HG02943 (cell line): ENCODE results near the gene PLG.
"Not testable (repeated sequence)": the region's sequence is repeated elsewhere in the genome, so short reads cannot be mapped to it uniquely, and the experiment has no call there.

Experiments
- ATAC-seq: cut with Tn5 transposase; IDR thresholded peaks from one replicate; pipeline ENCODE4 v1.9.1; 2021; ENCODE audit warnings: mild to moderate bottlenecking, low read depth, moderate library complexity; ENCODE audit not compliant: unreplicated experiment

PLG gene

DNA sequence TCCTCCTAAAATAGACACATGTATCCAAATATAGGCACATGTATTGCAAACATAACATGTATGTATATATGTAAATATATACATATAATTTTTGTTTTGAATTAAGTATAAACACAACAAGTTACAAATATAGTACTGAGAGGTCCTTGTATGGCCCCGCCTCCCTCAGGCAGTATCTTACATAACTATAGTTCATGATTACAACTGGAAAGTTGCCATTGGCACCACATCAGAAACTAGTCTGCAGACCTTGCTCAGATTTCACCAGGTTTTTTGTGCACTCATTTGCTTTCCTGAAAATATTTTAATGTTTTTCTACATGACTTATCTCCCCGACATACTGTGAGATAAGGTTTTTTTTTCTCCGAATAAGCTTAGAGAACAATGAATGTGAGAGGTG is 5.2 kb upstream of the PLG start:
- ATAC-seq, result not testable (repeated sequence)

DNA sequence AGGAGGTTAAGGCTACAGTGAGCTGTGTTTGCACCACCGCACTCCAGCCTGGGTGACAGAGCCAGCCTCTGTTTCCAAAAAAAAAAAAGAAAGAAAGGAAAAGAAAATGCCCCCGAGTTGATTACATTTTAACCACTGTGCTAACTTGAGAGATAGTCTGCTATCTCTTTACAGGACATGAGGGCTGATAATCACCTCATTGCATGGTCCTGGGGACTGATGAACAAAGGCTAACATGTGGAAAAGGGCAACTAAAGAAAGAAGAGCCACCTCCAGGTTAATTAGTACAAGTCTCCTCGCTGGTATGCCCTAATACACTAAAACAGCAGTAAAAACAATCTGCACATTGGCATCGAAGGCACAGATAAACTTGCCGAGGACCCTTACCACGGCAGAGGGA is 4.2 kb upstream of the PLG start:
- ATAC-seq, result no peak

DNA sequence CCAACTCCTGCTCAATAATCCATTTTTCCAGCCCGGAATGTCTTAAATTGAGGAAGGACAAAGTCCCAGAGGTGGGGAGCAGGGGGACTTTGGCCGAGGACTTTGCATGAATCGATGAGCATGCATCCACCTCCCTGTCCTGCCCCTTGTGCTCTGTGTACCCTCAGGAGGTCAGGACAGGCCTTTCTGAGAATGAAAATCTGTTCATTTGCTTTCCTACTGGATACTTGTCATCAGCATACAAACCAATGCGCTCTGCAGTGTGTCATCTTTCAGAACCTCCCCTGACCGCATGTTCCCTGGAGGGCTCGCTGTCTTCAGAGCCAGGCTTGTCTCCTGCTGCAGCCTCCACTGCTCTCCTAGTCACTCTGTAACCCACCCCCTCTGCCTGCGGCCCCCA is 2.6 kb downstream of the PLG start:
- not testable (repeated sequence) for ATAC-seq

DNA sequence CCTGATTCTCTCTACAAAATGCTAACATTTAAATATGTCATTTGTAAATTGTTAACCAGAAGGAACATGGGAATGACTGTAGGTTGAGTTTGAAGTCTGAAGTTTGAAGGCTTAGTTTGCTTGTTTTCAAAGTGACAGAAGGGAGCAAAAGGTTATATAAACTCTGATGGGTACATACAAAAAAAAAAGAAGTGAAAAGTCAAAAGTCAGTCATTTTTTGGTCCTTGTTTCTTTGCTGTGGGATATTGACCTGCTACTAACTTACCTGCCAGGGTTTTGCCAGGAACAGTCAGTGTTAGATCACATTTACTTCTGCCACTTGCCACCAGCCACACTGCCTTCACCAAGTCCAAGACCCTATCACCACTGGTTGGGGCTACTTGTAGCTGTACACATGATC is 6.9 kb downstream of the PLG start:
- not testable (repeated sequence) for ATAC-seq

DNA sequence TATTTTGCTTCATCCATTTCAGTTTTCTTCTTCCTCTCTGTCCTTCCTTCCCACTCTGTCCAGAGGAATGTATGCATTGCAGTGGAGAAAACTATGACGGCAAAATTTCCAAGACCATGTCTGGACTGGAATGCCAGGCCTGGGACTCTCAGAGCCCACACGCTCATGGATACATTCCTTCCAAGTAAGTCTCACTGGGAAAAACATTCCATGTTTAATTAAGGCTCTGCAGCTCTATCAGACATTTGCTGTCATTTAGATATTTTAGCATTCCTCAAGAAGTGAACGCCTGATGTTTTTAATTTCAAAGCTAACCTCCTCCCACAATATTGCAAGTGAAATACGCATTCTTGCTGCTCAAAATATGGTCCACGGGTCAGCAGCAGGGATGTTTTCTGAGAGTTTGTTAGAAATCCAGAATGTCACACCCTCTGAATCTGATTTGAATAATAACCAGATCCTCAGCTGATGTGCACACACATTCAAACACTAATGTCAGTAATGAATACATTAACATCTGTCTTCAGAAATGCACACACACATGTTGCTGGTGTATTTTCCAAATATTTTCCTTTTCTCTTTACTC is 12.8 kb downstream of the PLG start:
- ATAC-seq, result no peak

DNA sequence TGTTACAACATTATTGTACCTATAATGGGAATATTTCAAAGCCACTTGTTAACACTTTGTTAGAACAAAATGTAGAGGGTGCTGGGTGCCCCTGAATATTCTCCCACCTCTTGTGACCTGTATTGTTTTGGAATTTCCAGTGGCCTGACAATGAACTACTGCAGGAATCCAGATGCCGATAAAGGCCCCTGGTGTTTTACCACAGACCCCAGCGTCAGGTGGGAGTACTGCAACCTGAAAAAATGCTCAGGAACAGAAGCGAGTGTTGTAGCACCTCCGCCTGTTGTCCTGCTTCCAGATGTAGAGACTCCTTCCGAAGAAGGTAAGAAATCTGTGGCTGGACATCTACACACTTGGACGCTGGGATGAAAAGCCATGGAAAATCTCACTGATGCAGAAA is 28.9 kb downstream of the PLG start:
- ATAC-seq, result no peak

DNA sequence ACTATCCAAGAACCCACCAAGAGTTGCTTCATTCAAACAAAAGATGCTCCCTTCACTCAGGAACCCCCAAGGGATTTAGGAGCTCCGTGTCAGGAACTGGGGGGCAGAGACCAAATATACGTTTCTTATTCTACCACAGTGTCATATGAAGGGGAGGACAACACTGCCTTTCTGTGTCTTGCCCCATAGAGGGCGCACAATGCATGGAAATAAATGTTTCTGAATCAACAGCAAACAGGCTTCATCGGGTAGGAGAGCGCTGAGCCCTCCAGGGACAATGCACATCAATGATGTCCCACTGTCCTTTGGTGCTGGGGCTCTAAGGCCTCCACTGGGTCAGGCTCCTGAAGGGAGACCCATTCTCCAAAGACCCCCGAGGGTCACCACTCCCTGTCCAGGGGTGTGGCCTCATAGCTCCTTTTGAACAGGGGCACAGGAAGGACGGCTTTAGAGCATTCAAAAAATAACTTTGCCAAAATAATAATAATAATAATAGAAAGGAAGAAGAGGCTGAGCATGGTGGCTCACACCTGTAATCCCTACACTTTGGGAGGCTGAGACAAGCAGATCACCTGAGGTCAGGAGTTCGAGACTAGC is 31.1 kb downstream of the PLG start:
- ATAC-seq, result peak; percentile 77

DNA sequence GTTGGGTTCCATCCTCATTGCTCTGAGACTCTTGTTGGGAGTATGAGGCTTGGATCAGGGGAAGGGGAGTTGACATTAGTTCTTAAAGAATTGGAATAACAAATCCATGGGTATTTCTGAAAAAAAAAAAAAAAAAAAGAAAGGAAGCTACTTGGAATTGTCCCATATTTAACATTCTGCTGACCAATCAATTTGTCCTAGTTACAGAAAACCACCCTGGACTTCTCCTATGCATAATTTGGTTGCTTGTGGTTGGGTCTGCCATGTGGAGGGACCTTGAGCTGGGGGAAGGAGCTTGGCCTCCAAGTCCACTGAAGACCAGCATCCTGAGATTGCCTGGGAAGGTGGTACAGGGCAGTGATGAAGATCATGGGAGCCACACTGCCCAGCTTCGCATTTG is 32.6 kb downstream of the PLG start:
- ATAC-seq, result no peak

DNA sequence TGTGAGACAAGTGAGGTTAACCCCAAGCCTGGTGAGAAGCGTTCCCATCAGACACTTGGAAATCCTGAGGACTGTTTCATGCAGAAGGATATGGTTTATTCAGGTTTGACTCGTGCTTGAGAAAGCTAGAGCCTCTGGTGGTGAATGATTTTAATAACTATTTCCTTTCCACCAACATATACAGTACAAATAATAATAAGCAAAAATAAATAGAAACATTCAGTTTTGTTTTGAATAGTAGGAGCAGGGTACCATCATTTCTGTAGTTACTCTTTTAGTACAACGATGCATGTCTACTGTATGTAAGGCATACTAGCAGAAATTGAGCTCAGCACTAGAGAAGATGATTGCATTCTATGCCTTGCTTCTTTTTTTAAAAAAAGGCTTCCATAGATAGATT is 33.5 kb downstream of the PLG start:
- ATAC-seq, result no peak

DNA sequence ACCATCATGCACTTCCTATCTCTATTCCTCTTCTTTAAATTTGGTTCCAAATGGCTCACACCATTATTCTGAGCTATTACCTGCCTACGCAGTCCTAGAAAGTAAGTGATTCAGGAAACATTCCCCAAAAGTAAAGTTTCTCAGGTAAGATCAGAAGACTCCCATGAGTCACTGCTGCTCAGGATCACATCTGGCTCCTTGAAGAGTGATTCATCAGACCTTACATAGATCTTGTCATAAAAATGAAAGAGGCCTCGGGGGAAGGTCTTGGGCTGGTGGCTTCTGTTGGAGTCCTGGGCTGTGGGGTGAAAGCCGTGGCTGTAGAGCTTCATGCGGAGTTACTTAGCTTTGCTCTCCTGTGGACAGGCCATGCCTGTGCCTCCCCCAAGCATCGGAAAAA is 35.9 kb downstream of the PLG start:
- no peak for ATAC-seq

DNA sequence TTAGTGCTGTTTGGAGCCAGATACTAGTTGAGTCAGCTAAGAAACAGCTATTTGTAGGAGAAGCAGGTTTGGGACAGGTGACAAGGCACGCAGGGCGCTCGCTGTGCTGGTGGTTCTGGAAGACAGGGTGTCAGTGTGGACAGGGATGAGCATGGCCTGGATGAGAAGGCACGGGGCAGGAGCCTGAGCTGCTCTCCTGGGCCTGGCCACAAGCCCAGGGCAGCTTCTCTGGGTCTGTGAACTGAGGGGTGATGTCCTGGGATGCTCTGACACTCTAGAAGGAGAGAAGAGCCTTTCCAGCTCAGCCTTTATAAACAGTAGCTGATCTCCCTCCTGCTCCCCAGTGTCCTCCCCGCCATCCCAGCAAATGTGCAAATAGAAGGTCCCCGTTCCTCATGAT is 37.9 kb downstream of the PLG start:
- ATAC-seq, result no peak

DNA sequence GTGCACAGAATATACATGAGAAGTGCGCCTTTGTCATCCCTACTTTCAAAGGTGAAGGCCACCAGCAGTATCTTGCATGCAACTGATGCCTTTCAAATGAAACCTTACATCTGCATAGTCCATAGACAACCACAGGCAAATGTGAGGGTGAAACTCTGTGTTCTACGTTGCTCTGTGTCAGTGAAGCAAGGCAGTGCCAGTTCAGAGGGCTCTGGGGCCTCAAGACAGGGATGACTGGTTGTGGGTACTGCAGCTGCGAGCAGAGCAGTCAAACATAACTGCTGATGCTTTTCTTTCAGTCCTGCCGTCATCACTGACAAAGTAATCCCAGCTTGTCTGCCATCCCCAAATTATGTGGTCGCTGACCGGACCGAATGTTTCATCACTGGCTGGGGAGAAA is 39.0 kb downstream of the PLG start:
- peak; percentile 99 for ATAC-seq

DNA sequence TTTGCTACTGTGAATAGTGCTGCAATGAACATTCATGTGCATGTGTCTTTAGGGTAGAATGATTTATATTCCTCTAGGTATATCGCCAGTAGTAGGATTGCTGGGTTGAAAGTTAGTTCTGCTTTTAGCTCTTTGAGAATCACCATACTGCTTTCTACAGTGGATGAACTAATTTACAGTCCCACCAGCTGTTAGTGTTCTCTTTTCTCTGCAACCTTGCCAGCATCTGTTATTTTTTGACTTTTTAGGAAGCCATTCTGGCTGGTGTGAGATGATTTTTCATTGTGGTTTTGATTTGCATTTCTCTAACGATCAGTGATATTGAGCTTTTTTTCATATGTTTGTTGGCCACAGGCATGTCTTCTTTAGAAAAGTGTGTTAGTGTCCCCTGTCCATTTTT is 40.0 kb downstream of the PLG start:
- no peak for ATAC-seq

DNA sequence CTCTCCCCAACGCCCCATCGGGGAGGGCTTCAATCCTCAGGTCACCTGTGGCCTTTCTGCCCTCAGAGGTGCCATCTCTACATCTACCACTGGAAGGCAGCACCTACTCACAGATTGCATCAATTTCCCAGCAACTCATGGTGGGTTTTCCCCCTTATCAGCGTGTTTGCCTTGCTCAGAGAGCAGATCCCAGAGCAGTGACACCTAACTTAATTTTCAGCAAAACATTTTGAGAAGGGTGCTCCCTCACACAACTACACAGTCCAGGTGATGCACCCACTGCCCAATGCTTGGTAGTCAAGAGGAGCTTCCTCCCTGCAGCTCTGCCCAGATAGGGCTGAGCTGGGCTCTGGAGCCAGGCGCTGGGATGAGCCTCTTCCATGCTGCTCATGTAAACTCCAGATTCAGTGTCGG is 48.2 kb downstream of the PLG start:
- ATAC-seq, result no peak

DNA sequence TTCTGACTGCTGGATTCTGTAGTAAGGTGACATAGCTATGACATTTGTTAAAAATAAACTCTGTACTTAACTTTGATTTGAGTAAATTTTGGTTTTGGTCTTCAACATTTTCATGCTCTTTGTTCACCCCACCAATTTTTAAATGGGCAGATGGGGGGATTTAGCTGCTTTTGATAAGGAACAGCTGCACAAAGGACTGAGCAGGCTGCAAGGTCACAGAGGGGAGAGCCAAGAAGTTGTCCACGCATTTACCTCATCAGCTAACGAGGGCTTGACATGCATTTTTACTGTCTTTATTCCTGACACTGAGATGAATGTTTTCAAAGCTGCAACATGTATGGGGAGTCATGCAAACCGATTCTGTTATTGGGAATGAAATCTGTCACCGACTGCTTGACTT is 51.2 kb downstream of the PLG start:
- not testable (repeated sequence) for ATAC-seq

DNA sequence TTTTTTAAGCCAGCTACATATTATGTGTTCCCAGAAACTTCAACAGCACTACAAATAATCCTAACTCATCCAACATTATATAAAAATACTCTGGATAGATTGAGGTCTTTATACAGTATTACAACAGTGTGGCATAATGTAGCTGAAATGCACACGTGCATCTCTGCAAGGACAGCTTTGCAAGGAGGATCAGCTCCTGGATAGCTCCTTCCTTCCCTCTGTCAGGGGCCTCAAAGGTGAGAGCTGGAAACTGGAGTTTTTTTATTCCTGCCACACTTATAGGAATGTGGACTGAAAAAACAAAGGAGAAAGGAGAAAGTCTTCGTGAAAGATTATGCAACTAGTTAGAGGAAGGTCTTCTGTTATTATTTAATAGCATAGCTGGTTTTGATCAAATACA is 53.1 kb downstream of the PLG start:
- no peak for ATAC-seq

DNA sequence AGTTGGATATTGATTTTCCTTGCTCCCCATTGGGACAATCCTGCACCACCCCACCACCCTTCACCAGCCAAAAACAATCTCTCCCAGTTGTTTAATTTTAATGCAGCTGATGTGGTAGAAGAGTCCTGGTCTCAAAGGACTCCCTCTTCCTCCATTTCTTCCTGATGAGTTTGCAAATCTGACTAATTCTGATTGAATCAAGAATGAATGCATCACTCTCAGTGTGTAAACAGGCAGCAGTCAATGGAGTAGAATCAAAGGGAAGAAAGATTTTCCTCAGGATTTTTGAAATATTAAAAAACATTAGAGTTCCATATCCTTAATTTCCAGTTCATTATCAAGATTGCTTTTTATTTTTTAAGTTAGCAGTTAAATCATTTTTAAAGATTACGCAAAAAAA is 54.0 kb downstream of the PLG start:
- no peak for ATAC-seq

DNA sequence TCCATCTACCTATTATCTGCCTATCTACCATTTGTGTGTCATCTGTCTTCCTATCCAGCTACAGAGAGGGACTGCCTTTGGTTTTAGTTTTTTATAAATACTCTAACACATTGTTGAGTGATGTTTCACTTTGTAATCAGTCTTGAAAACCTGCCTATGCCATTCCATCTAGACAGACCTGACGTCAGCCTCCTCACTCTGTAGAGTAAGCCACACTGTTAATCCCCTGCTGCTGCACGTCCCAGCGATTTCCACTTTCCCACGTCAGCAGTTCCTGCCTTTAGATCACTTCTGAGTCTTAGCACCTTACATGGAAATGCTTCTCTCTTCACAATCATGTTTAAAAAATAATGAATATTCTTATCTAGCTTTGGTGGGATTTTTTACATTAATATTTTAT is 54.8 kb downstream of the PLG start:
- ATAC-seq, result no peak

DNA sequence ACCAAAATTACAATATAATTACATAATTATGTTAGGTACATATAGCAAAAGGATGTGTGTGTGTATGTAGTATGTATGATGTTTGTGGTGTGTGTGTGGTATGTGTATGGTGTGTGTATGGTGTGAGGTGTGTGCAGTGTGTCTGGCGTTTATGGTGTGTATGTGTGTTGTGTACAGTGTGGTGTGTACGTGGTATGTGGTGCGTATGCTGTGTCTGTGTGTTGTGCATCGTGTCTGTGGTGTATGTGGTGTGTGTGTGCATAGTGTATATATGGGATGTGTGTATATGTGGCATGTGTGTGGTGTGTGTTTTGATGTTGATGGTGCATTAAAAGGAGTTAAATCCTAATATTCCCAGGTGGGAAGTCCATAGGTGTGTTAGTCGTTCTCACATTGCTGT is 62.8 kb downstream of the PLG start:
- ATAC-seq, result no peak

DNA sequence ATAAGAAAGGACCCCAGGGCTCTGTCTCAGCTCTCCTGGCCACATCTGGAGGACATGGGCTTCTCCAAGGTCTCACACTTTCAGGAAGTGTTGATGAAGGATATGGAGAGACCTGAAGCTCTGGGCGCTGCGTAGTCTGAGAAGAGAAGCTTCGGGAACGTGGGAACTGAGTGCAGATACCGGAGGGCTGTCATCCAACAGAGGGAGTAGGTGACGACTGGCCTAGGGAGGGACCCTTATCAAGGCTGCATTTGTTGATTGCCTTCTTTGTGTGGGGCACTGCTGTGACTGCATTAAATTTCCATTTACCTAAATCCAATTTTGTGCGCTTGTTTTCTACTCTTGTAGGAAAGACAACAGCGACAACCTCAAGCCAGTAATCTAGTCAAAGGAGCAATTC is 63.4 kb downstream of the PLG start:
- no peak for ATAC-seq

DNA sequence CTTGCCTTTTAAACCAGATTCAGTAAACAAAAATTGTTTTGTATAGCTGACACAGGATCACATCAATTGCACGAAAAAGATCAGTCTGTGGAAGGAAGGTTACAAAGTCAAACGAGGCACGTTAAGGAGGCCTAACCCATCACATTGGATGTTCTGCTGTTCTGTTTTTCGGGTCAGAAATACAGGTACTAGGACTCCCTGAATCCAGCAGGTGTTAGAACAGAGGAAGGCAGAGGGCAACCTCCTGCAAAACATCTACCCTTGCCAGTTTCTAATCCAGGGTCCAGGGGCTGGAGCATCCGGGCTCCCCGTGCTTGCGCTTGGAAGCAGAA is 64.6 kb downstream of the PLG start:
- ATAC-seq, result no peak

DNA sequence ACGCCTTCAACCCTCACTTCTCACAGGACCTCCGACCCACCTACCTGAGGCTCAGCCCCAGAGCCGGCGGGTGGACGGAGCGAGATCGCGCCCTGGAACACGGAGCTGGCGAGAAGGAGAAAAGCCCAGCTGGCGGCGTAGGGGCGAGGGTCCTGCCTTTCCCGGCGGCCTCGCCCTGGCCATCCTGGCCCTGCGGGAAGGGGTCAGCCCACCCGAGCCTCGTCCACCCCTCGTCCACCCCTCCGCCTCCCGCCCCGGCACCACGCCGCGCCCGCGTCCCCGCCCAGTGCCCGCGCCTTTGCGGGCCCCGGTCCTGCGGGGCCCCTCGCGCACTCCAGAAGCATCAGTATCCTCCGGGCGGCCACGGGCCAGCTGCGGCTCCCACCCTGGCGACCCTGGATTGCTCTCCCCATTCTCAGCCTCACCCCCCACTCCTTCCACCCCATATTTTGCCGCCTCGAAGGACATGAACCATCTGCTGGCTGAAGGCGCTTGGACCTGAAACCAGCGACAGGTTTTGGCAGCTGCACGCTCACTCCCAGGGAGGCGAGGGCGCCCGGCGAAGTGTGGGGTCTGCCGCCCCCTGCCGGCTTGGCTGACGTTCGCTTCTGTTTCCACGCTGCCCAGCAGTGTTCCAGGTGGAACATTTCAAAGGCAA is 65.1 kb downstream of the PLG start:
- peak; percentile 94 for ATAC-seq

DNA sequence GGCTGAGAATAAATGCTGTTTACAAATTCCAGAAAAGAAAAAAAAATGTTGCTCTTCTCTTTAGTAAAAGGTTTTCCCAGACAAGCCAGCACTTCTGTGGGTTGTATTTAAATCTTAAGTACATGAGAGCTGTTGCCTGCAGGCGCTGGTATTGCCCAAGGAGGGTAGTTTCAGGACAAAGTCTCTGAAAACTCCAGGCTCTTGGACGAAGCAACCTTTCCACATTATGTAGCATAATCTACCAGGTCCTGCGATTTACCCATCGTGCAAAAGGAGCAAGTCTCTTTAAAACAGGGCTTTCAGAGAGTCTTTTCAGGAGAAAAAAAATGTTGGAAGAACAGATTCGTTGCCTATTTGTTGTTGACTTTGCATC is 65.6 kb downstream of the PLG start:
- peak; percentile 7 for ATAC-seq
